ENCODE data around the gene KCND2. TPM values are rescaled to one million over a fixed set of nuclear protein-coding genes. Genes with fewer than 3 reads are reported as not detected.
A peak's percentile ranks its signal among the peaks of the same experiment; 100 is the strongest.

Gene KCND2
- polyA plus RNA-seq, 3 donors: not detected

GRCh38 chr7:120274899-120275298, 1.9 kb downstream of the KCND2 start:
- DNase-seq: no peak
- H3K27ac Mint-ChIP-seq: no peak overlapping the region
- Histone ChIP-seq H3K4me2 (replicated peaks; ENCODE audit: extremely low read depth, low read length, poor library complexity, severe bottlenecking) (no peak overlapping the region), H3K9me3 (replicated peaks in 1 of 2; ENCODE audit: control insufficient read depth in 1 of 2, insufficient read depth in 1 of 2, low read length in 2 of 2) (peaks cover 0 to 6% of the 10 kb centered on the region in 2 donors), H3K27me3 (ENCODE audit: control insufficient read depth in 2 of 2, insufficient read depth in 2 of 2, low read length in 2 of 2) (peaks cover 16 to 44% of the 10 kb centered on the region in 2 donors), H4K20me1 (ENCODE audit: insufficient read depth, low read length) (no peaks in the 10 kb centered on the region), H2AFZ (ENCODE audit: insufficient read depth, low read depth, low read length, poor library complexity, severe bottlenecking) (no peak overlapping the region), H3K36me3 (replicated peaks in 1 of 2; ENCODE audit: control insufficient read depth in 1 of 2, insufficient read depth in 2 of 2, low read length in 2 of 2) (no peaks in the 10 kb centered on the region), H3K9ac (ENCODE audit: insufficient read depth, low read length, poor library complexity, severe bottlenecking) (no peak overlapping the region), H3K4me3 (replicated peaks in 1 of 3; ENCODE audit: low read depth in 2 of 3, low read length in 3 of 3) (no peak overlapping the region), H3K27ac (ENCODE audit: low read depth in 1 of 2, low read length in 2 of 2) (no peak overlapping the region), H3K4me1 (ENCODE audit: control insufficient read depth in 1 of 2, insufficient read depth in 2 of 2, low read length in 2 of 2) (peaks cover 0 to 4% of the 10 kb centered on the region in 2 donors), H3K79me2 (ENCODE audit: insufficient read depth, low read length) (no peaks in the 10 kb centered on the region)
- H3K27me3 Mint-ChIP-seq (ENCODE audit: low read depth in 3 of 3): peaks cover 38 to 40% (median 38%) of the 10 kb centered on the region in 3 donors
- peaks cover 0 to 18% (median 9%) of the 10 kb centered on the region in 7 donors for H3K9me3 Mint-ChIP-seq
- WGBS (ENCODE audit: insufficient coverage): 97% methylated on average over 23 of the region's 27 CpGs
- intact Hi-C loops (cut with micrococcal nuclease): no loop called here
- H3K36me3 Mint-ChIP-seq: peaks cover 0 to 2% of the 10 kb centered on the region in 2 donors
- H3K4me3 Mint-ChIP-seq: peak overlapping the region in 1 of 2 donors; percentile 88
- H3K4me1 Mint-ChIP-seq: peaks cover 10% of the 10 kb centered on the region
- no peak for TF ChIP-seq CTCF (IDR thresholded peaks at IDR 0.05)

GRCh38 chr7:120276720-120277119, 3.7 kb downstream of the KCND2 start:
- DNase-seq: no peak
- H4K20me1 ChIP-seq (ENCODE audit: insufficient read depth, low read length): no peaks in the 10 kb centered on the region
- Mint-ChIP-seq H3K27me3 (ENCODE audit: low read depth in 3 of 3) (peaks cover 32 to 35% (median 32%) of the 10 kb centered on the region in 3 donors), H3K27ac (no peak overlapping the region), H3K36me3 (peaks cover 0 to 2% of the 10 kb centered on the region in 2 donors), H3K4me1 (peaks cover 10% of the 10 kb centered on the region), H3K9me3 (peaks cover 0 to 18% (median 9%) of the 10 kb centered on the region in 7 donors), H3K4me3 (no peak overlapping the region)
- peaks cover 0 to 6% of the 10 kb centered on the region in 2 donors for H3K9me3 ChIP-seq (replicated peaks in 1 of 2; ENCODE audit: control insufficient read depth in 1 of 2, insufficient read depth in 1 of 2, low read length in 2 of 2)
- peaks cover 0 to 4% of the 10 kb centered on the region in 2 donors for H3K4me1 ChIP-seq (ENCODE audit: control insufficient read depth in 1 of 2, insufficient read depth in 2 of 2, low read length in 2 of 2)
- no peaks in the 10 kb centered on the region for H3K79me2 ChIP-seq (ENCODE audit: insufficient read depth, low read length)
- no peak for TF ChIP-seq CTCF (IDR thresholded peaks at IDR 0.05)
- no peak overlapping the region for H3K27ac ChIP-seq (ENCODE audit: low read depth in 1 of 2, low read length in 2 of 2)
- H3K4me3 ChIP-seq (replicated peaks in 1 of 3; ENCODE audit: low read depth in 2 of 3, low read length in 3 of 3): no peak overlapping the region
- H3K27me3 ChIP-seq (ENCODE audit: control insufficient read depth in 2 of 2, insufficient read depth in 2 of 2, low read length in 2 of 2): peaks cover 14 to 32% of the 10 kb centered on the region in 2 donors
- intact Hi-C loops (cut with micrococcal nuclease): no loop called here
- no peak overlapping the region for H3K9ac ChIP-seq (ENCODE audit: insufficient read depth, low read length, poor library complexity, severe bottlenecking)
- no peaks in the 10 kb centered on the region for H3K36me3 ChIP-seq (replicated peaks in 1 of 2; ENCODE audit: control insufficient read depth in 1 of 2, insufficient read depth in 2 of 2, low read length in 2 of 2)
- H2AFZ ChIP-seq (ENCODE audit: insufficient read depth, low read depth, low read length, poor library complexity, severe bottlenecking): no peak overlapping the region
- H3K4me2 ChIP-seq (replicated peaks; ENCODE audit: extremely low read depth, low read length, poor library complexity, severe bottlenecking): no peak overlapping the region

All from CD14-positive monocyte (primary cell).